Sigmoid colon (tissue), 4 donors: Measurements from ENCODE around the gene PRCP.

Source experiments
- EP300 ChIP-seq, 4 donors: sonication (generic); formaldehyde crosslinking; IDR thresholded peaks; one replicate each; pipeline ENCODE4 v1.6.1; 2017; ENCODE audit warnings: antibody characterized with exemption in 4 of 4
- POLR2A ChIP-seq, 2 donors: fragments of 450-650 bp; IDR thresholded peaks; one replicate each; pipeline ENCODE4 v1.6.1; 2016; ENCODE audit warnings: antibody characterized with exemption in 2 of 2, mild to moderate bottlenecking in 2 of 2, moderate library complexity in 2 of 2
- POLR2AphosphoS5 ChIP-seq, 4 donors: sonication (generic); formaldehyde crosslinking; IDR thresholded peaks; one replicate each; pipeline ENCODE4 v1.6.1; 2017; ENCODE audit warnings: antibody characterized with exemption in 4 of 4
- TF ChIP-seq, protein P1 (sequence below), 4 experiments: fragments of 450-650 bp in 3 of 4; fragments of 200-600 bp in 1 of 4; IDR thresholded peaks; one replicate each; pipeline ENCODE4 v1.5.1; 2016 to 2019; ENCODE audit warnings: antibody characterized with exemption in 4 of 4, mild to moderate bottlenecking in 3 of 4, moderate library complexity in 2 of 4

DNA sequence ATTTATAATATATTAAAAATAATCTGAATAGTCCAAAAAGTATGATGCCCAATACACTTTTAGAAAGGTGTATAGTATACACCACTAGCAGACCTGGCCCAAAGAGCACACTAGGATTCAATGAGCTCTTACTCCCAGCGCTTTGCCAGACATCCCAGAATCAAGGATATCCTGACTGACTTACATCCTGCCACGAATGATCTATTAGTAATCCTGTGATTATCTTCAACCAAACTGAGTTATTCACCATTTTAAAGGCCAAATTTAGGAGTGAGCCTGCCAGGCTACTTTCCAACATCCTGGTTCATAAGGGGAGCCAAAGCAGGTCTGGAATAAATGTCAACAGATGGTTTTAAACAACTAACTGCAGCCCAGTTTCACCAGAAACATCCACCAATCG, 105.7 kb downstream of the PRCP start:
- TF ChIP-seq, protein P1, sequence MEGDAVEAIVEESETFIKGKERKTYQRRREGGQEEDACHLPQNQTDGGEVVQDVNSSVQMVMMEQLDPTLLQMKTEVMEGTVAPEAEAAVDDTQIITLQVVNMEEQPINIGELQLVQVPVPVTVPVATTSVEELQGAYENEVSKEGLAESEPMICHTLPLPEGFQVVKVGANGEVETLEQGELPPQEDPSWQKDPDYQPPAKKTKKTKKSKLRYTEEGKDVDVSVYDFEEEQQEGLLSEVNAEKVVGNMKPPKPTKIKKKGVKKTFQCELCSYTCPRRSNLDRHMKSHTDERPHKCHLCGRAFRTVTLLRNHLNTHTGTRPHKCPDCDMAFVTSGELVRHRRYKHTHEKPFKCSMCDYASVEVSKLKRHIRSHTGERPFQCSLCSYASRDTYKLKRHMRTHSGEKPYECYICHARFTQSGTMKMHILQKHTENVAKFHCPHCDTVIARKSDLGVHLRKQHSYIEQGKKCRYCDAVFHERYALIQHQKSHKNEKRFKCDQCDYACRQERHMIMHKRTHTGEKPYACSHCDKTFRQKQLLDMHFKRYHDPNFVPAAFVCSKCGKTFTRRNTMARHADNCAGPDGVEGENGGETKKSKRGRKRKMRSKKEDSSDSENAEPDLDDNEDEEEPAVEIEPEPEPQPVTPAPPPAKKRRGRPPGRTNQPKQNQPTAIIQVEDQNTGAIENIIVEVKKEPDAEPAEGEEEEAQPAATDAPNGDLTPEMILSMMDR (IDR thresholded peaks at IDR 0.05): no peak
- TF ChIP-seq EP300 (IDR thresholded peaks at IDR 0.05): no peak
- no peak for TF ChIP-seq POLR2A (IDR thresholded peaks at IDR 0.05)
- TF ChIP-seq POLR2AphosphoS5 (IDR thresholded peaks at IDR 0.05): no peak
